LHCN-M2 (cell line): ENCODE results near the gene HIP1. TPM values are rescaled to one million over a fixed set of nuclear protein-coding genes. Genes with fewer than 3 reads are reported as not detected.
"Not testable (repeated sequence)": the region's sequence is repeated elsewhere in the genome, so short reads cannot be mapped to it uniquely, and the experiment has no call there.

Experiments used
- DNase-seq: peaks from one replicate; pipeline ENCODE4 v3.0.0-alpha.2; 2012; ENCODE audit warnings: low read depth
- polyA plus RNA-seq: library from polyadenylated mRNA; unstranded; fragments of >200 nt; gene quantifications from one replicate; pipeline ENCODE4 v1.2.1, GENCODE V29; 2012; ENCODE audit warnings: missing spikeins
- total RNA-seq: library from RNA; depleted of rRNA; stranded (reverse); fragments of >200 nt; gene quantifications from 2 replicates; pipeline ENCODE4 v1.2.3, GENCODE V29; 2014; rRNA removed

Gene HIP1
- 21.0 and 22.4 TPM in 2 replicates for total RNA-seq
- polyA plus RNA-seq: 6.7 TPM

DNA sequence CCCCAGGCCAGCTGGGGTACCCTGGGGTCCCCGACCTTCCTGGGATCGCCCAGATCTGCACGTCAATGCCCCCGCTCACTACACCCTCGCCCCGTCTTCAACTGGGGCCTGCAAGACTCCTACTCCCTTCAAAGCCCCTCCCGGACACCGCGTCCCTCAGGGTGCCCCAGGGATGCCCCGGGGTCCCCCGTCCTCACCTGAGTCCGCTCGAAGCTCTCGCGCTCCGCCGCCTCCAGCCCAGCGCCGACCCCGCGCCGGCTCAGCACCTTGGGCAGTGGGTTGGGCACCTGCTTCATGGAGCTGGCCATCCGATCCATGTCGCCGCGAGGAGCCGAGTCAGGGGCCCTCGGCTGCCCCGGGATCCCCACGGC lies at the start of gene HIP1:
Gene HIP1, minus strand, starts transcription at position 338 of the 371 bp plus-strand sequence. Its CDS starts 21 bp downstream, at position 317.
- DNase-seq: no peak

DNA sequence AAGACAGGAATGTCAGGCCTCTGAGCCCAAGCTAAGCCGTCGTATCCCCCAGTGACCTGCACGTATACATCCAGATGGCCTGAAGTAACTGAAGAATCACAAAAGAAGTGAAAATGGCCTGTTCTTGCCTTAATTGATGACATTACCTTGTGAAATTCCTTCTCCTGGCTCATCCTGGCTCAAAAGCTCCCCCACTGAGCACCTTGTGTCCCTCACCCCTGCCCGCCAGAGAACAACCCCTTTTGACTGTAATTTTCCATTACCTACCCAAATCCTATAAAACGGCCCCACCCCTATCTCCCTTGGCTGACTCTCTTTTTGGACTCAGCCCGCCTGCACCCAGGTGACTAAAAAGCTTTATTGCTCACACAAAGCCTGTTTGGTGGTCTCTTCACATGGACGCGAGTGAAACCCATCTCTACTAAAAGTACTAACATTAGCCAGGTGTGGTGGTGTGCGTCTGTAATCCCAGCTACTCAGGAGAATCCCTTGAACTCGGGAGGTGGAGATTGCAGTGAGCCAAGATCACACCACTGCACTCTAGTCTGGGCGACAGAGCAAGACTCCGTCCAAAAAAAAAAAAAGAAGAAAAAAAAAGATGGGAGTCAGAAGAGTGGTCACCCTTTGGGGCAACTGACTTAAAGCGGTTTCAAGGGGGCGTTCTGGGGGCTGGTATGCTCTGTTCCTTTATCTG lies 49.6 kb upstream of the HIP1 start:
- DNase-seq: not testable (repeated sequence)

DNA sequence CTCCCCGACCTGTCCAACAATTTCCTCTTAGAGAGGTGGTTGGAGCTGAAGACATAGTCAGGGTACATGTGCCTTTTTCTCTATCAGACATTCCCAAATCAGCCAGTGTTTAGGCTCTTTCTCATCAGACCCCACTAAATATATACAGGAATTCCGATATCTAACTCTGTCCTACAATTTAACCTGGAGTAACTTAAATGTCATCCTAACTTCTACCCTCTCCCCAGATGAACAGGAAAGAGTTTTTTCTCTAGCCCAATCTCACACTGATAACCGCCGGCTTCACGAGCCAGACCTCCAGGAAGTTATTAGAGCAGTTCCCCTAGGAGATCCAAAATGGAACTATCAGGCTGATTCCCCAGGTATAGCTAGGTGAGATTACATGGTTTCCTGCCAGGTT lies 44.3 kb upstream of the HIP1 start:
- not testable (repeated sequence) for DNase-seq

DNA sequence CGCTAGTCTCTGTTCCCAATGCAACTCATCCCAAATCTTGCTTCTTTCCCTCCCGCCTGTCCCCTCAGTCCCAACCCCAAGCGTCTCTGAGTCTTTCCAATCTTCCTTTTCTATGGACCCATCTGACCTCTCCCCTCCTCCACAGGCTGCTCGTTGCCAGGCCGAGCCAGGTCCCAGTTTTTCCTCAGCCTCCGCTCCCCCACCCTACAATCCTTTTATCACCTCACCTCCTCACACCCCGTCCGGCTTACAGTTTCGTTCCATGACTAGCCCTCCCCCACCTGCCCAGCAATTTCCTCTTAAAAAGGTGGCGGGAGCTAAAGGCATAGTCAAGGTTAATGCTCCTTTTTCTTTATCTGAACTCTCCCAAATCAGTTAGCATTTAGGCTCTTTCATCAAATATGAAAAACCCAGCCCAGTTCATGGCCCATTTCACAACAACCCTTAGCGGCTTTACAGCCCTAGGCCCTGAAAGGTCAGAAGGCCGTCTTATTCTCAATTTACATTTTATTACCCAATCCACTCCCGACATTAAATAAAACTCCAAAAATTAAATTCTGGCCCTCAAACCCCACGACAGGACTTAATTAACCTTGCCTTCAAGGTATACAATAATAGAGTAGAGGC lies 42.0 kb upstream of the HIP1 start:
- not testable (repeated sequence) for DNase-seq

- peak; percentile 65 for DNase-seq
Observed at GRCh38 chr7:75779516-75779915, 40.8 kb upstream of the HIP1 start.

GRCh38 chr7:75779035-75779434 lies 40.3 kb upstream of the HIP1 start:
- not testable (repeated sequence) for DNase-seq

DNA sequence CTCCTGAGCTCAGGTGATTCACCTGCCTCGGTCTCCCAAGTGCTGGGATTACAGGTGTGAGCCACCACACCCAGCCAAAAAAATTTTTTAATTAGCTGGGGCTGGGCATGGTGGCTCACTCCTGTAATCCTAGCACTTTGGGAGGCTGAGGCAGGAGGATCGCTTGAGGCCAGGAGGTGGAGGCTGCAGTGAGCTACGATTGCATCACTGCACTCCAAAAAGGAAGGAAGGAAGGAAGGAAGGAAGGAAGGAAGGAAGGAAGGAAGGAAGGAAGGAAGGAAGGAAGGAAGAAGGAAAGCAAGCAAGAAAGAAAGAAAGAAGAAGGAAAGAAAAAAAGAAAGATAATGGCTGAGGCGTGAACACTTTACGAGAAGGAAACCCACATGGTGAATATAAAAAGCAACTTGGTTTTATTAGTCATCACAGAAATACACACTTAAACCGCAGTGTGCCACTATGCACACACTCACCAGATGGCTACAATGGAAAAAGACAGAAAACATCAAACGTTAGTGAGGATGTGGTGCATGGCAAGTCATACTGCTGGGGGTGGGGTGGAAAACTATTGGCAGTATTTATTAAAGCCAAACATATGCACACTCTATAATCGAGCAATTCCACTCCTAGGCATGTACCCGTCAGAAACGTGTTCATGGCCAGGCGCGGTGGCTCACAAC lies 37.7 kb upstream of the HIP1 start:
- DNase-seq: peak; percentile 93

- DNase-seq: not testable (repeated sequence)
Observed at GRCh38 chr7:75773958-75774357, 35.2 kb upstream of the HIP1 start.

DNA sequence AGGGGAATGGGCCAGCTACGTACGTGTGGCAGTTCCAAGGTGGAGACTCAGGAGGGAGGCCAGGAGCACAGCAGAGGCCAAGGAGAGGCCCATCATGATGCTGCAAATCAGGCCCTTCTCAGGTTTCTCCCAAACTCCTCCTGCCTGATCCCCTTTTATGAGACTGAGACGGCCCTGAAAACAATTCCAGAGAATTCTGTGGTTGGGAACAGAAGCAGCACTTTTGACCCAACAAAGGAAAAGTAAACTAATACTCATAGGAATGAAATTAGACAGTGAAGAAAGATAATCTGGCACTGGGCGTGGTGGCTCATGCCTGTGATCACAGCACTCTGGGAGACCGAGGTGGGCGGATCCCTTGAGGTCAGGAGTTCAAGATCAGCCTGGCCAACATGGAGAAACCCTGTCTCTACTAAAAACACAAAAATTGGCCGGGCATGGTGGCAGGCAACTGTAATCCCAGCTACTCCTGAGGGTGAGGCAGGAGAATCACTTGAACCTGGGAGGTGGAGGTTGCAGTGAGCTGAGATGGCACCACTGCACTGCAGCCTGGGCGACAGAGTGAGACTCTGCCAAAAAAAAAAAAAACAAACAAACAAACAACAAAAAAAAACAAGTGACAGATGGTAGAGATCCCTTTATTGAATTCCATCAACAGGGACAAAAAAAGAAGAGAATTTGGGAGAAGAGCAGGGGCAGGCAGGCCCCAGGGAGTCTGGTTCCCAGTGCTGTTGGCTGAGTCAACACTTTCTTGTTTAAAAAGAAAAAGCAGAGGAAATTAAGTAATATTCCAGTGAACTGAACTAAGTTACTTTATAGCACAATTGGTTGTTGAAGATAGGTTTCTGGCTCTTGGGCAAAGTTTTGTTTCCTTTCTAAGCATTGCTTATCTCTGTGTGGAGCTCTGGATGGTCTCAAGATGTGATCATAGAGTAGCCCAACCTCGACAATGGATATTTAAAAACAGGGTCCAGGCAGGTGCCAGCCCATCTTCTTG lies 33.6 kb upstream of the HIP1 start, which contains the start of gene CCL26:
Gene CCL26, minus strand, starts transcription at position 131 of the 997 bp plus-strand sequence. Its CDS starts 35 bp downstream, at position 96.
- peak; percentile 93 for DNase-seq

DNA sequence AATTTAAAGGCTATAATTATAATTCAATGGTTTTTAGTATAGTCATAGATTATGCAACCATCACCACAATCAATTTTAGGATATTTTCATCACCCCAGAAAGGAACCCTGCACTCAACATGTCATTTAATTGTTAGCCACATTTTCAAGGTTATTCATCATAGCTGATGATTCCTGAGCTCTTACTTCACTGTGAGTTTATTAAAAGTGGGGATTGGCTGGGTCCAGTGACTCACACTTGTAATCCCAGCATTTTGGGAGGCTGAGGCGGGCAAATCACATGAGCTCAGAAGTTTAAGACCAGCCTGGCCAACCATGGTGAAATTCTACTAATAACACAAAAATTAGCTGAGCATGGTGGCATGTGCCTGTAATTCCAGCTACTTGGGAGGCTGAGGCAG lies 32.5 kb upstream of the HIP1 start:
- DNase-seq: peak; percentile 77

- DNase-seq: peak; percentile 74
Observed at GRCh38 chr7:75762350-75762917, 23.7 kb upstream of the HIP1 start.

GRCh38 chr7:75761801-75762200 lies 23.1 kb upstream of the HIP1 start:
- DNase-seq: not testable (repeated sequence)

DNA sequence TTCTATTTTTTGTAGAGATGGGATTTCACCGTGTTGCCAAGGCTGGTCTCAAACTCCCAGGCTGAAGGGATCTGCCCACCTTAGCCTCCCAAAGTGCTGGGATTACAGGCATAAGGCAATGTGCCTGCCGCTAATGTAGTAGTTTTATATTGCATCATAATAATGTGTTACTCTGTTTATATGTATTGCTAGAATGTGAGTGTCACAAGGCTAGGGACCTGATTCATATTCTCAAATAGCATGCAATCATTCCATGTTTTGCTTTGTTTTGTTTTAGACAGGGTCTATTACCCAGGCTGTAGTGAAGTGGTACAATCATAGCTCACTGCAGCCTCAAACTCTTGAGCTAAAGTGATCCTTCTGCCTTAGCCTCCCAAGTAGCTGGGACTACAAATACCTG lies 19.8 kb upstream of the HIP1 start:
- no peak for DNase-seq

DNA sequence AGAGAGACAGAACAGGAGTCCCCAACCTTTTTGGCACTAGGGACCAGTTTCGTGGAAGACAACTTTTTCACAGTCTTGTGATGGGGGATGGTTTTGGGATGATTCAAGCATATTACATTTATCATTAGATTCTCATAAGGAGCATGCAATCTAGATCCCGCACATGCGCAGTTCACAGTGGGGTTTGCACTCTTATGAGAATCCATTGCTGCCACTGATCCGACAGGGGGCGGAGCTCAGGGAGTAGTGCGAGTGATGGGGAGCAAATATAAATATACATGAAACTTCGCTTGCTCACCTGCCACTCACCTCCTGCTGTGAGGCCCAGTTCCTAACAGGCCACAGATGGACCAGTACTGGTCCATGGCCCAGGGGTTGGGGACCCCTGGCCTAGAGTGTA lies 19.1 kb upstream of the HIP1 start:
- no peak for DNase-seq

GRCh38 chr7:75756991-75757676 lies 18.4 kb upstream of the HIP1 start:
- DNase-seq: peak; percentile 36

DNA sequence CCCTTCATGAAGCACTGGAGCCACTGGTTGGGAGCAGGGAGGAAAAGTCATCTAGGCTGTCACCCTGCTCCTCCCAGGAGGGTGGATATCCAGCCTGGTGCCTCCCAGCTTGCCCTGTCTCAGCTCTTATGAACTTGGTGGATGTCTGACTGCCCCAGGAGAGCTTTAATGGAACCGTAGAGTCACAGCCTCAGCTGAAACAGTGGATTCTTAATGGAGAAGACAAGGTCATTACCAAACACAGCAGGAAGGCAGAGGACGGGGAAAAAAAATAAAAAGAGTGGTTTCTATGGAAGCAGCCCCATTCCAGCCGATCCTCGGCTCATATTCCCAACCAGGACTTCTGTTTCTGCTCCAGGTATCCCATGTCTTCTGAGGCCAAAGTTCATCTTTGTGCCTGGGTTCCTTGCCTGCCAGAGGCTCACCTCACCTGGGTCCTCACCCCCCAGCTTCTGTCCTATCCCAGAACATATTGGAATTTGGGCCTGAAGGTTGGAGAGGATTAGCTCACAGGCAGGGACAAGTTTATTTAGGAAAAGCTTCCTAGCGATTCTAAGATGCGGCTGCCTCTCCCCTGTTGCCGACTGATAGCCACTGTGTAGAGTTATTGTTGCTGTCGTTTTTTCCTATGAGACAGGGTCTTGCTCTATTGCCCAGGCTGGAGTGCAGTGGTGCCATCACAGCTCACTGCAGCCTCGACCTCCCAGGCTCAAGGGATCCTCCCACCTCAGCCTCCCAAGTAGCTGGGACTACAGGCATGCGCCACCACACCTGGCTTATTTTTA lies 17.7 kb upstream of the HIP1 start:
- no peak for DNase-seq

- peak; percentile 60 for DNase-seq
Observed at GRCh38 chr7:75743455-75743859, 4.7 kb upstream of the HIP1 start.

GRCh38 chr7:75740846-75741497 lies 2.2 kb upstream of the HIP1 start:
- no peak for DNase-seq
